PC-9 (cell line): ENCODE data around the gene SPDYE3. TPM values are rescaled to one million over a fixed set of nuclear protein-coding genes. Genes with fewer than 3 reads are reported as not detected.
"Not testable (repeated sequence)": the region's sequence is repeated elsewhere in the genome, so short reads cannot be mapped to it uniquely, and the experiment has no call there.

Experiments
- BruUV-seq: library from RNA; stranded (reverse); fragments of 400-500 nt; replicated peaks from 2 replicates; lab custom pipeline; 2021; lab: Mats Ljungman, UMichigan
- CTCF ChIA-PET: fragments of 300-600 bp; sonication (Branson Sonifier 250); formaldehyde crosslinking; loops from one replicate; lab custom pipeline; 2022; ENCODE audit warnings: antibody characterized with exemption; lab: Charles Lee
- POLR2A ChIA-PET: fragments of 300-600 bp; sonication (Branson Sonifier 250); formaldehyde crosslinking; loops from one replicate; lab custom pipeline; 2022; ENCODE audit warnings: antibody characterized with exemption; ENCODE audit not compliant: unreplicated experiment; lab: Charles Lee
- DNase-seq, 2 experiments: peaks; one replicate each; pipeline versions ENCODE4 v3.0.0 to v3.0.0-alpha.2; 2015 to 2022; ENCODE audit warnings: mixed read lengths in 1 of 2
- H2AFZ ChIP-seq: fragments of 200-600 bp; sonication (generic); 2 replicates; pipeline ENCODE4 v1.8.1; 2017; ENCODE audit warnings: antibody characterized with exemption
- H3F3A ChIP-seq: fragments of 200-600 bp; sonication (generic); 2 replicates; pipeline ENCODE4 v1.8.1; 2017; ENCODE audit warnings: antibody characterized with exemption, mild to moderate bottlenecking, low read depth; ENCODE audit not compliant: insufficient read depth
- H3K27ac ChIP-seq: fragments of 200-600 bp; sonication (generic); 2 replicates; pipeline ENCODE4 v1.6.1; 2016; ENCODE audit warnings: mixed run types
- H3K27me3 ChIP-seq: fragments of 200-600 bp; sonication (generic); 2 replicates; pipeline ENCODE4 v1.6.1; 2016; ENCODE audit warnings: low read depth, mixed run types; ENCODE audit not compliant: insufficient read depth
- H3K36me3 ChIP-seq: fragments of 200-600 bp; sonication (generic); 2 replicates; pipeline ENCODE4 v1.6.1; 2016; ENCODE audit warnings: low read depth, mixed run types
- H3K4me1 ChIP-seq: fragments of 200-600 bp; sonication (generic); replicated peaks from 2 replicates; pipeline ENCODE4 v1.6.1; 2016; ENCODE audit warnings: mixed run types; ENCODE audit not compliant: insufficient read depth
- H3K4me2 ChIP-seq: fragments of 200-600 bp; sonication (generic); 2 replicates; pipeline ENCODE4 v1.6.1; 2017; ENCODE audit warnings: mixed run types
- H3K4me3 ChIP-seq: fragments of 200-600 bp; sonication (generic); 2 replicates; pipeline ENCODE4 v1.6.1; 2016; ENCODE audit warnings: mixed run types
- H3K79me2 ChIP-seq: fragments of 200-600 bp; sonication (generic); 2 replicates; pipeline ENCODE4 v1.6.1; 2017; ENCODE audit warnings: low read depth, mixed run types
- H3K9me2 ChIP-seq: fragments of 200-600 bp; sonication (generic); 2 replicates; pipeline ENCODE4 v1.8.1; 2017; ENCODE audit warnings: mild to moderate bottlenecking; ENCODE audit not compliant: insufficient read depth
- H3K9me3 ChIP-seq: fragments of 200-600 bp; sonication (generic); 2 replicates; pipeline ENCODE4 v1.8.1; 2016; ENCODE audit warnings: low read depth; ENCODE audit not compliant: insufficient read depth
- H4K20me1 ChIP-seq: fragments of 200-600 bp; sonication (generic); 2 replicates; pipeline ENCODE4 v1.8.1; 2017; ENCODE audit not compliant: insufficient read depth
- EZH2 ChIP-seq: fragments of 200-600 bp; sonication (generic); IDR thresholded peaks from 2 replicates; pipeline ENCODE4 v1.8.0; 2017; ENCODE audit warnings: antibody characterized with exemption, low read depth
- intact Hi-C: fragments of 100-400 bp; cut with micrococcal nuclease; formaldehyde crosslinking; loops from one replicate; pipeline ENCODE4 v1.10.0; 2022; ENCODE audit not compliant: unreplicated experiment
- total RNA-seq: library from RNA; stranded (reverse); gene quantifications from 2 replicates; pipeline ENCODE4 v1.2.3, GENCODE V29; 2021
- TF ChIP-seq, protein P1 (sequence below): fragments of 200-600 bp; sonication (generic); conservative IDR thresholded peaks from 2 replicates; pipeline ENCODE4 v1.6.1; 2017; ENCODE audit warnings: mixed run types, antibody characterized with exemption, mild to moderate bottlenecking, moderate library complexity

Gene SPDYE3
- total RNA-seq, 1 experiment from 2014 or later, result not detected

DNA sequence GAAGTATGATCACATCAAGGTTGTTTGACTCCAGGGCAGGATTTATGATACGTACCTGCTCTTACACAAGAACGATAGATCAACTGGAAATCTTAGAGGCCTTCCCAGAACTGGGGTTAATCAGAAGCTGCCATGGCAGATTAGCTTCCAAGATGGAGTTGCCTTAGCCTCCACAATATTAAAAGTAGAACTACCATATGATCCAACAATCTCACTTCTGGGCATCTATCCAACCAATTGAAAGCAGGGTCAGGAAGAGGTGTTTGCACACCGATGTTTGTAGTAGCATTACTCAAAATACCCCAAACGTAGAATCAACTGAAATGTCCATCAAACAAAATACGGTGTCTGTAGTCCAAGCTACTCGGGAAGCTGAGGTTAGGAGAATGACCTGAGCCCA lies 57.0 kb downstream of the SPDYE3 start:
- TF ChIP-seq, protein P1, sequence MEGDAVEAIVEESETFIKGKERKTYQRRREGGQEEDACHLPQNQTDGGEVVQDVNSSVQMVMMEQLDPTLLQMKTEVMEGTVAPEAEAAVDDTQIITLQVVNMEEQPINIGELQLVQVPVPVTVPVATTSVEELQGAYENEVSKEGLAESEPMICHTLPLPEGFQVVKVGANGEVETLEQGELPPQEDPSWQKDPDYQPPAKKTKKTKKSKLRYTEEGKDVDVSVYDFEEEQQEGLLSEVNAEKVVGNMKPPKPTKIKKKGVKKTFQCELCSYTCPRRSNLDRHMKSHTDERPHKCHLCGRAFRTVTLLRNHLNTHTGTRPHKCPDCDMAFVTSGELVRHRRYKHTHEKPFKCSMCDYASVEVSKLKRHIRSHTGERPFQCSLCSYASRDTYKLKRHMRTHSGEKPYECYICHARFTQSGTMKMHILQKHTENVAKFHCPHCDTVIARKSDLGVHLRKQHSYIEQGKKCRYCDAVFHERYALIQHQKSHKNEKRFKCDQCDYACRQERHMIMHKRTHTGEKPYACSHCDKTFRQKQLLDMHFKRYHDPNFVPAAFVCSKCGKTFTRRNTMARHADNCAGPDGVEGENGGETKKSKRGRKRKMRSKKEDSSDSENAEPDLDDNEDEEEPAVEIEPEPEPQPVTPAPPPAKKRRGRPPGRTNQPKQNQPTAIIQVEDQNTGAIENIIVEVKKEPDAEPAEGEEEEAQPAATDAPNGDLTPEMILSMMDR, result no peak
- TF ChIP-seq EZH2, result no peak
- Histone ChIP-seq H3K27ac (no peak overlapping the region), H3K79me2 (no peaks in the 10 kb centered on the region), H3K9me3 (no peaks in the 10 kb centered on the region), H4K20me1 (peaks cover 9% of the 10 kb centered on the region), H3F3A (peaks cover 62% of the 10 kb centered on the region), H3K27me3 (no peaks in the 10 kb centered on the region), H3K9me2 (no peaks in the 10 kb centered on the region), H3K4me3 (no peak overlapping the region), H3K4me1 (no peaks in the 10 kb centered on the region), H3K4me2 (no peak overlapping the region), H3K36me3 (peaks cover 30% of the 10 kb centered on the region), H2AFZ (no peak overlapping the region)
- intact Hi-C loops, result no loop called here
- DNase-seq, result no peak
- ChIA-PET CTCF (no interaction called here), POLR2A (no interaction called here)
- no TSS peak for BruUV-seq

DNA sequence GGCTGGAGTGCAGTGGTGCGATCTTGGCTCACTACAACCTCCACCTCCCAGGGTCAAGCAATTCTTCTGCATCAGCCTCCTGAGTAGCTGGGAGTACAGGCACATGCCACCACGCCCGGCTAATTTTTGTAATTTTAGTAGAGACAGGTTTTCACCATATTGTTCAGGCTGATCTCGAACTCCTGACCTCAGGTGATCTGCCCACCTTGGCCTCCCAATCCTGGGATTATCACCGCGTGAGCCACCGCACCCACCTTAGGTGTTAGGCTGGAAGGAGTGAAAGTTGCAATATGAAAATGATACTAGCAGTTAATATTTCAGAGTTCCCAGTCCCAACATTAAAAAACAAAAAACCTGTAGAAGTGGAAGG lies 58.5 kb downstream of the SPDYE3 start:
- H3K27ac ChIP-seq, H3K9me3 ChIP-seq, BruUV-seq, CTCF ChIA-PET, DNase-seq, intact Hi-C loops, H3K4me3 ChIP-seq, H3K79me2 ChIP-seq, POLR2A ChIA-PET, H3K4me1 ChIP-seq, H3K4me2 ChIP-seq, H4K20me1 ChIP-seq, H2AFZ ChIP-seq, H3K9me2 ChIP-seq, H3K27me3 ChIP-seq: not testable (repeated sequence)
- H3F3A ChIP-seq, result peaks cover 53% of the 10 kb centered on the region
- H3K36me3 ChIP-seq, result peaks cover 20% of the 10 kb centered on the region

DNA sequence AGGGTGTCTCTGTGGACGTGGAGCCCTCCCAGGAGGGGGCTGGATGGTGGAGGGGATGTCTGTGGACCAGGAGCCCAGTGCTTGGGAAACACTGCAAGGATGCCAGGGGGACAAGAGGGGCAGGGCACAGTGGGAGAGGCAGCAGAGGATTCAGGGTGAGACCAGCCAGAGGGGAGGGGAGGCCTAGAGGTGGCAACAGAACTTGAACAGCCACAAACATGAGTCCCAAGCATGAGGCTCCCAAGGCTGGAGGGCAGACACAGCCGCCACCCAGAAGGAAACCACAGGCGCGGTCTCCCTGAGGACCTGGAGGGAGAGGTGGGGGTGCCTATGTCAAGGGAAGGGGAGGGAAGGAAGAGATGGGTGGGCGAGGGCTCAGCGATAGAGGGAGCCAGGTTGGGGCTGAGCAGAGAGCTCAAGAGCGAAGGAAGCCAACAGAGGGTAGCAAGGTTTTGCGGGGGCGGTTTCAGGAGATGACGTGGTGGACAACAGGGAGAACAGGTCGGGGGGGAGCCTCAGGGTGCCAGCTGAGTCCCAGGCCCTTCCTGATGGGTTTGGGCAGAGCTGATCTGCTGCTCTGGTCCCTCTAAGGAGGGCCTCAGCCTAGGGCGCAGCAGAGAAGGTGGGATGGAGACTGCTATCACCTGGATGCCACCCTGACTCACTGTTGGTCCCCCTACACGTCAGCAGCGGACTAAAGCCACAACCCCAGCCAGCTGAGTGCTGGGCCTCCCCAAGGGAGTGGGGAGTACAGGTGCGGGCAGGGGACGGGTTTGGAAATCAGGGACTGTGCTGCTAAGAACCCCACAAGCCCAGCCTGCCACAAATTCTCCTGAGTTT lies 59.1 kb downstream of the SPDYE3 start:
- Histone ChIP-seq H3K4me2 (no peak overlapping the region), H2AFZ (no peak overlapping the region), H4K20me1 (peaks cover 9% of the 10 kb centered on the region; the same call in 1 of the 2 replicates), H3K27me3 (no peaks in the 10 kb centered on the region), H3K27ac (no peak overlapping the region), H3K4me1 (no peaks in the 10 kb centered on the region), H3F3A (peaks cover 53% of the 10 kb centered on the region), H3K36me3 (peaks cover 15% of the 10 kb centered on the region), H3K79me2 (no peaks in the 10 kb centered on the region), H3K9me2 (no peaks in the 10 kb centered on the region), H3K9me3 (no peaks in the 10 kb centered on the region), H3K4me3 (no peak overlapping the region)
- no peak for DNase-seq
- ChIA-PET CTCF (no interaction called here), POLR2A (no interaction called here)
- TF ChIP-seq, protein P1, result no peak
- TF ChIP-seq EZH2, result no peak
- BruUV-seq, result no TSS peak
- intact Hi-C loops, result no loop called here
